ENCODE measurements around the gene ZKSCAN7. TPM values are rescaled to one million over a fixed set of nuclear protein-coding genes. Genes with fewer than 3 reads are reported as not detected.

Gene ZKSCAN7
- total RNA-seq (1 to 10 TPM; 4.0 to 6.0 TPM), polyA plus RNA-seq (ENCODE audit: insufficient read length in 6 of 6) (10 to 100 TPM; 15.9 to 19.1 (median 18.2) TPM)
- long read RNA-seq, donor 1, partial matches to known transcripts, result 0 of 1 reads
- long read RNA-seq, donor 1, other reads (novel, unspliced or antisense), result 0 of 1 reads
- long read RNA-seq, donor 2, partial matches to known transcripts, result 0 of 1 reads
- long read RNA-seq, donor 2, other reads (novel, unspliced or antisense), result 0 of 1 reads
- long read RNA-seq, donor 3, partial matches to known transcripts, result 0 of 2 reads
- long read RNA-seq, donor 3, other reads (novel, unspliced or antisense), result 0 of 2 reads
- long read RNA-seq, donor 4, partial matches to known transcripts, result 1 of 3 reads
- long read RNA-seq, donor 4, other reads (novel, unspliced or antisense), result 1 of 3 reads
- long read RNA-seq, donor 5, partial matches to known transcripts, result 0 of 1 reads
- long read RNA-seq, donor 5, other reads (novel, unspliced or antisense), result 0 of 1 reads
- long read RNA-seq, donor 6, partial matches to known transcripts, result 10 of 11 reads
- long read RNA-seq, donor 6, other reads (novel, unspliced or antisense), result 0 of 11 reads
- long read RNA-seq, donor 7, result 0 reads
- long read RNA-seq, donor 8, partial matches to known transcripts, result 0 of 3 reads
- long read RNA-seq, donor 8, other reads (novel, unspliced or antisense), result 0 of 3 reads
- long read RNA-seq, donor 9, result 0 reads
- long read RNA-seq, donor 10, partial matches to known transcripts, result 0 of 1 reads
- long read RNA-seq, donor 10, other reads (novel, unspliced or antisense), result 1 of 1 reads
- long read RNA-seq, donor 11, result 0 reads
- long read RNA-seq, donor 12, partial matches to known transcripts, result 0 of 3 reads
- long read RNA-seq, donor 12, other reads (novel, unspliced or antisense), result 0 of 3 reads

- H3K9me3 ChIP-seq, result no peaks in the 10 kb centered on the region
- DNase-seq, result peak; percentile 54 to 90 (median 66)
- intact Hi-C loops (cut with DNase I), result no loop called here
- peak within 1 kb of the TSS; percentile 37 to 85 for H3K27ac ChIP-seq
- peak; percentile 90 for ATAC-seq
- peaks cover 0 to 12% of the 10 kb centered on the region in 2 donors for H3K27me3 ChIP-seq
- no peaks in the 10 kb centered on the region for H3K36me3 ChIP-seq
- H3K4me3 ChIP-seq, result peak within 1 kb of the TSS; percentile 59 to 66
- TF ChIP-seq CTCF (IDR thresholded peaks at IDR 0.05), result no peak
- H3K4me1 ChIP-seq, result peaks cover 0 to 7% of the 10 kb centered on the region in 2 donors
Measured at GRCh38 chr3:44554626-44555592, at the start of gene ZKSCAN7. Gene ZKSCAN7, plus strand, starts transcription at chr3:44555193. Its CDS starts 1,855 bp downstream, at chr3:44557048.

DNA sequence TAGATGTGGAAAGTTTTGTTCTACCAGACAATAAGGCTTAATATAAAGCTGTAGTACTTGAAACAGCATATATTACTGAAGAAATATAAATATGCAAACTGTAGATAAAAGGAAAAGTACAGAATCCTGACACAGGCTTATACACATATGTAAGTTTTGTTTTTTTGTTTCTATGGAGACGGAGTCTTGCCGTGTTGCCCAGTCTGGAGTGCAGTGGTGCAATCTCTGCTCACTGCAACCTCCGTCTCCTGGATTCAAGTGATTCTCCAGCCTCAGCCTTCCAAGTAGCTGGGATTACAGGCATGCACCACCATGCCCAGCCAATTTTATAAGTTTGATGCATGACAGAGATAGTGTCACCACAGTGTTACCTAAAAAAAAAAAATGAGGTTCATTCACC is 48.4 kb upstream of the ZKSCAN7 start:
- intact Hi-C loops (cut with DNase I), result no loop called here
- ATAC-seq, result no peak
- H3K27me3 ChIP-seq, result no peaks in the 10 kb centered on the region
- H3K27ac ChIP-seq, result no peak overlapping the region
- H3K4me1 ChIP-seq, result peaks cover 10 to 35% of the 10 kb centered on the region in 2 donors
- H3K9me3 ChIP-seq, result peaks cover 0 to 16% of the 10 kb centered on the region in 2 donors
- peaks cover 0 to 11% of the 10 kb centered on the region in 2 donors for H3K36me3 ChIP-seq
- DNase-seq, result no peak
- H3K4me3 ChIP-seq, result no peak overlapping the region
- TF ChIP-seq CTCF (IDR thresholded peaks at IDR 0.05), result no peak

DNA sequence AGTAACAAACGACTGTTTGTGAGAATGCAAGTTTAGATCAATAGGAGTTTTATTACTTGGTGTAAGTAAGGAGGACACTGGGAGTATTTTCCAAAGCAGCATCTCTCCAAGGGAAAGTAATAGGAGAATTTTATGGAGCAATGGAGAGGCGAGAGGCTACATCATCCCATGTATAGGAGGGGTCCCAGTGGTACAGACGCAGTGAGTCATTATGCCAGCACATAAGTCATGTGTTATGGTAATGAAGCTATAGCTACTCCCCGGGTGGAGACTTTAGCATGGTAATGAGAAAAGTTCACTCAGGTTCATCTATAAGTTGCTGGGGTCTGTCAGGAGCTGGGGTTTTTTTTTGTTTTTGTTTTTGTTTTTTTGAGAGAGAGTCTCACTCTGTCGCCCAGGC is 48.0 kb upstream of the ZKSCAN7 start:
- no peaks in the 10 kb centered on the region for H3K27me3 ChIP-seq
- intact Hi-C loops (cut with DNase I), result no loop called here
- H3K9me3 ChIP-seq, result peaks cover 0 to 12% of the 10 kb centered on the region in 2 donors
- no peak for ATAC-seq
- no peak overlapping the region for H3K4me3 ChIP-seq
- no peak for DNase-seq
- H3K27ac ChIP-seq, result no peak overlapping the region
- no peak for TF ChIP-seq CTCF (IDR thresholded peaks at IDR 0.05)
- H3K4me1 ChIP-seq, result peaks cover 10 to 35% of the 10 kb centered on the region in 2 donors
- H3K36me3 ChIP-seq, result peaks cover 0 to 7% of the 10 kb centered on the region in 2 donors

DNA sequence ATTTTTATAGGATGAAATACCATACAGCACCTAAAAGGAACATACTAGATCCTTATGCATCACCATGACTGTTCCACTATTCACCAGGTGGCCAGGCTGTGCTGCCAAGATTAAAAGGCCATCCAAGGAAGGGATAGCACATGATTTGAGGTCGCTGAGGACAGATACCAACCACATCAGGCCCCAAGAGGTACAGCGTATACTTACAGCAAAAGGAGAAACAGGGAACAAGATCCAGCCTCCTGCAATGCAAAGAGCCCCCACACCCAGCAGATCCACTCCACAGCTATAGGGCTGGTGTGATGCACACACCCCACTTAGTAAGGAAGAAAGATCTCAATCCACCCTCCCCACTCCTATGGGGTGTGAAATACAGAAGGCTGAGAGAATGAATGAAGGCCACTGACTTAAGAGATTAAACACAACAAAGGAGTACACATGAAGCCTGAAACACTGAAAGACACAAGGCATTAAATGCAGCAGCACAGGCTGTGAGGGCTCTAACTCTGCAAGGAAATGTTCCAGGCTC is 45.5 kb upstream of the ZKSCAN7 start:
- no peak for DNase-seq
- peaks cover 10 to 35% of the 10 kb centered on the region in 2 donors for H3K4me1 ChIP-seq
- H3K4me3 ChIP-seq, result peak overlapping the region; percentile 74 to 86
- peak; percentile 6 for ATAC-seq
- H3K27me3 ChIP-seq, result no peaks in the 10 kb centered on the region
- H3K9me3 ChIP-seq, result peaks cover 0 to 2% of the 10 kb centered on the region in 2 donors
- peak overlapping the region; percentile 84 to 89 for H3K27ac ChIP-seq
- H3K36me3 ChIP-seq, result no peaks in the 10 kb centered on the region
- intact Hi-C loops (cut with DNase I), result no loop called here
- no peak for TF ChIP-seq CTCF (IDR thresholded peaks at IDR 0.05)
